GM12878 (cell line): ENCODE measurements around the gene APOL4. TPM values are rescaled to one million over a fixed set of nuclear protein-coding genes. Genes with fewer than 3 reads are reported as not detected.
A peak's percentile ranks its signal among the peaks of the same experiment; 100 is the strongest.

ENCODE experiments used
- BMI1 ChIP-seq: fragments of 450-650 bp; IDR thresholded peaks from 2 replicates; pipeline ENCODE4 v1.6.1; 2016; ENCODE audit warnings: mild to moderate bottlenecking, moderate library complexity, borderline replicate concordance
- BRCA1 ChIP-seq: IDR thresholded peaks from 2 replicates; pipeline ENCODE4 v1.6.1; 2011; ENCODE audit warnings: low read depth, low read length, improper control_type of control experiment
- CTCF ChIP-seq, 3 experiments: IDR thresholded peaks in 2 of 3; conservative IDR thresholded peaks in 1 of 3; 2 replicates each; pipeline ENCODE4 v1.5.1; 2011; ENCODE audit warnings: low read depth in 3 of 3, low read length in 3 of 3, mild to moderate bottlenecking in 3 of 3, control low read depth in 2 of 3, moderate library complexity in 2 of 3, inconsistent platforms in 1 of 3, mixed read lengths in 1 of 3; ENCODE audit not compliant: control insufficient read depth in 2 of 3, insufficient read depth in 1 of 3; ENCODE audit errors: extremely low read depth in 1 of 3
- EGR1 ChIP-seq, 2 experiments: IDR thresholded peaks; 1 replicate in 1 of 2; 2 replicates in 1 of 2; pipeline ENCODE4 v1.6.1; 2011 to 2012; ENCODE audit warnings: low read depth in 2 of 2, low read length in 2 of 2, borderline replicate concordance in 1 of 2, mild to moderate bottlenecking in 1 of 2, moderate library complexity in 1 of 2
- FOXM1 ChIP-seq: IDR thresholded peaks from 2 replicates; pipeline ENCODE4 v1.6.1; 2012; ENCODE audit warnings: low read depth, mild to moderate bottlenecking, inconsistent platforms, low read length, moderate library complexity
- HDGF ChIP-seq: fragments of 450-650 bp; IDR thresholded peaks from 2 replicates; pipeline ENCODE4 v1.6.1; 2016; ENCODE audit warnings: antibody characterized with exemption
- IRF3 ChIP-seq: fragments of 450-650 bp; IDR thresholded peaks from 2 replicates; pipeline ENCODE4 v1.6.1; 2014; ENCODE audit warnings: mild to moderate bottlenecking
- JUND ChIP-seq: IDR thresholded peaks from 2 replicates; pipeline ENCODE4 v1.6.1; 2012; ENCODE audit warnings: low read depth, mild to moderate bottlenecking, low read length, improper control_type of control experiment, moderate library complexity
- KAT2A ChIP-seq: conservative IDR thresholded peaks from 2 replicates; pipeline ENCODE4 v1.6.1; 2011; ENCODE audit warnings: low read depth, low read length; ENCODE audit not compliant: control insufficient read depth
- NFXL1 ChIP-seq: fragments of 450-650 bp; IDR thresholded peaks from 2 replicates; pipeline ENCODE4 v1.6.1; 2017; ENCODE audit warnings: antibody characterized with exemption, mild to moderate bottlenecking, borderline replicate concordance
- NR2C2 ChIP-seq: IDR thresholded peaks from 2 replicates; pipeline ENCODE4 v1.6.1; 2011; ENCODE audit warnings: borderline replicate concordance, low read depth; ENCODE audit not compliant: control insufficient read depth, insufficient read length
- NR2F1 ChIP-seq: fragments of 450-650 bp; conservative IDR thresholded peaks from 2 replicates; pipeline ENCODE4 v1.6.1; 2017; ENCODE audit warnings: mild to moderate bottlenecking
- PML ChIP-seq: IDR thresholded peaks from 2 replicates; pipeline ENCODE4 v1.6.1; 2012; ENCODE audit warnings: low read length, inconsistent platforms
- POLR2A ChIP-seq: IDR thresholded peaks from 2 replicates; pipeline ENCODE4 v1.6.1; 2011; ENCODE audit warnings: low read depth, mild to moderate bottlenecking, low read length
- POU2F2 ChIP-seq: IDR thresholded peaks from 3 replicates; pipeline ENCODE4 v1.6.1; 2011; ENCODE audit warnings: low read depth, mild to moderate bottlenecking, low read length, borderline replicate concordance
- RBBP5 ChIP-seq: fragments of 200-600 bp; sonication (generic); conservative IDR thresholded peaks from 2 replicates; pipeline ENCODE4 v1.6.1; 2016
- RELB ChIP-seq: fragments of 450-650 bp; IDR thresholded peaks from 2 replicates; pipeline ENCODE4 v1.6.1; 2017; ENCODE audit warnings: low read depth, mild to moderate bottlenecking, moderate library complexity
- SREBF1 ChIP-seq: IDR thresholded peaks from 2 replicates; pipeline ENCODE4 v1.6.1; 2012; ENCODE audit warnings: mild to moderate bottlenecking, low read length
- SUZ12 ChIP-seq: fragments of 200-600 bp; sonication (generic); IDR thresholded peaks from one replicate; pipeline ENCODE4 v1.6.1; 2018; ENCODE audit warnings: antibody characterized with exemption, mild to moderate bottlenecking; ENCODE audit not compliant: unreplicated experiment
- TARDBP ChIP-seq: IDR thresholded peaks from 2 replicates; pipeline ENCODE4 v1.6.1; 2016; ENCODE audit warnings: borderline replicate concordance
- TCF7 ChIP-seq: IDR thresholded peaks from 2 replicates; pipeline ENCODE4 v1.6.1; 2014; ENCODE audit warnings: antibody characterized with exemption, borderline replicate concordance
- ZBTB4 ChIP-seq: fragments of 450-650 bp; formaldehyde crosslinking; IDR thresholded peaks from 2 replicates; pipeline ENCODE4 v1.4.0; 2022; ENCODE audit warnings: mild to moderate bottlenecking, moderate library complexity
- ZNF274 ChIP-seq: IDR thresholded peaks from one replicate; pipeline ENCODE4 v1.8.0; 2011; ENCODE audit not compliant: insufficient read length, insufficient read depth
- polyA plus RNA-seq, 11 experiments: library from polyadenylated mRNA; depleted of rRNA in 4 of 11; unstranded in 6 of 11; stranded (reverse) in 5 of 11; fragments of >200 nt; fragmentation: Nextera tagmentation in 4 of 11; fragmentation: Illumina TruSeq in 1 of 11; extraction: Ambion mirVana in 4 of 11; extraction: Trizol in 1 of 11; gene quantifications; 1 replicate in 1 of 11; 2 replicates in 10 of 11; pipeline versions ENCODE4 v1.2.1 to v1.2.3, GENCODE V29; 2011 to 2016; ENCODE audit warnings: inconsistent platforms in 2 of 11, missing spikeins in 2 of 11, low read depth in 1 of 11
- total RNA-seq, 4 experiments: library from RNA; depleted of rRNA in 3 of 4; stranded (reverse); fragments of >200 nt in 3 of 4; fragmentation: Illumina TruSeq in 1 of 4; extraction: Trizol in 1 of 4; gene quantifications; 2 replicates each; pipeline versions ENCODE4 v1.2.1 to v1.2.3, GENCODE V29; 2013 to 2021

Gene APOL4
- total and polyA plus RNA-seq, 10 of the 15 experiments (the other 5 are each of a cell fraction or from before 2014, with no cell fraction given), result 0.03 to 0.24 (median 0.19) TPM; not detected in 7

- TF ChIP-seq EGR1 (IDR thresholded peaks at IDR 0.05; ENCODE audit: borderline replicate concordance in 1 of 2, low read depth in 2 of 2, low read length in 2 of 2), result no peak
- TF ChIP-seq BRCA1, result no peak
- no peak for TF ChIP-seq SREBF1
- TF ChIP-seq FOXM1, result peak; percentile 68; the same call in 1 of the 2 replicates
- TF ChIP-seq JUND, result no peak
- no peak for TF ChIP-seq ZNF274
- peak; percentile 47; the same call in 1 of the 3 replicates for TF ChIP-seq POU2F2
- TF ChIP-seq RBBP5, result no peak
- no peak for TF ChIP-seq KAT2A
- no peak for TF ChIP-seq SUZ12
- TF ChIP-seq NFXL1, result no peak
- TF ChIP-seq BMI1, result no peak
- no peak for TF ChIP-seq NR2C2
- no peak for TF ChIP-seq IRF3
- 0 out of 2 replicates have a peak, but pooled peaks have one; percentile 34 for TF ChIP-seq PML
- TF ChIP-seq NR2F1, result peak; percentile 76
- no peak for TF ChIP-seq POLR2A
- TF ChIP-seq RELB, result peak; percentile 88; the same call in 1 of the 2 replicates
- no peak for TF ChIP-seq HDGF
- TF ChIP-seq CTCF (IDR thresholded peaks at IDR 0.05 in 2 of 3, conservative IDR thresholded peaks at IDR 0.05 in 1 of 3; ENCODE audit: control insufficient read depth in 2 of 3, extremely low read depth in 1 of 3, insufficient read depth in 1 of 3, low read depth in 3 of 3, low read length in 3 of 3), result no peak
- no peak; the same call in 1 of the 2 replicates for TF ChIP-seq TCF7
- TF ChIP-seq TARDBP, result 0 out of 2 replicates have a peak, but pooled peaks have one; percentile 16
- TF ChIP-seq ZBTB4, result no peak
Measured at GRCh38 chr22:36162127-36163034, 39.2 kb downstream of the APOL4 start (continued).
